Stimulated activated naive CD8-positive, alpha-beta T cell treated with anti-CD3 and anti-CD28 coated beads, Interleukin-15, amount 100 ng/mL, for 72 hours (primary cell): ENCODE measurements around the gene DHPS.
"Not testable (repeated sequence)": the region's sequence is repeated elsewhere in the genome, so short reads cannot be mapped to it uniquely, and the experiment has no call there.

Experiments used
- ATAC-seq: fragments of 150-1000 bp; cut with Tn5 transposase; 2 replicates; pipeline ENCODE4 v1.10.0; 2021; ENCODE audit warnings: mild to moderate bottlenecking, moderate library complexity
- DNase-seq, 2 donors: peaks; one replicate each; pipeline ENCODE4 v3.0.0; 2021 to 2022
- H3K27ac Mint-ChIP-seq, 2 donors: one replicate each; pipeline ENCODE4 v1.8.0; 2022; ENCODE audit warnings: mild to moderate bottlenecking in 2 of 2, mixed read lengths in 2 of 2, moderate library complexity in 2 of 2
- H3K27me3 Mint-ChIP-seq: one replicate; pipeline ENCODE4 v1.8.0; 2022; ENCODE audit warnings: mixed read lengths
- H3K4me1 Mint-ChIP-seq: one replicate; pipeline ENCODE4 v1.8.0; 2022; ENCODE audit warnings: mild to moderate bottlenecking, mixed read lengths
- H3K4me3 Mint-ChIP-seq, 2 donors: one replicate each; pipeline ENCODE4 v1.8.0; 2022; ENCODE audit warnings: mild to moderate bottlenecking in 2 of 2, mixed read lengths in 2 of 2, moderate library complexity in 1 of 2
- H3K9me3 Mint-ChIP-seq, 2 donors: one replicate each; pipeline ENCODE4 v1.8.0; 2022; ENCODE audit warnings: mixed read lengths in 2 of 2

DHPS gene

GRCh38 chr19:12695096-12695495 is 13.4 kb upstream of the DHPS start:
- DNase-seq (no peak), ATAC-seq (peak; percentile 32)
- Mint-ChIP-seq H3K4me1 (peaks cover 15% of the 10 kb centered on the region), H3K9me3 (no peaks in the 10 kb centered on the region), H3K4me3 (peak overlapping the region in 1 of 2 donors; percentile 18), H3K27ac (no peak overlapping the region), H3K27me3 (no peaks in the 10 kb centered on the region)

GRCh38 chr19:12694641-12695040 is 13.0 kb upstream of the DHPS start:
- Mint-ChIP-seq H3K27me3 (no peaks in the 10 kb centered on the region), H3K4me3 (no peak overlapping the region), H3K4me1 (peaks cover 15% of the 10 kb centered on the region), H3K27ac (no peak overlapping the region), H3K9me3 (no peaks in the 10 kb centered on the region)
- DNase-seq (no peak), ATAC-seq (no peak)

DNA sequence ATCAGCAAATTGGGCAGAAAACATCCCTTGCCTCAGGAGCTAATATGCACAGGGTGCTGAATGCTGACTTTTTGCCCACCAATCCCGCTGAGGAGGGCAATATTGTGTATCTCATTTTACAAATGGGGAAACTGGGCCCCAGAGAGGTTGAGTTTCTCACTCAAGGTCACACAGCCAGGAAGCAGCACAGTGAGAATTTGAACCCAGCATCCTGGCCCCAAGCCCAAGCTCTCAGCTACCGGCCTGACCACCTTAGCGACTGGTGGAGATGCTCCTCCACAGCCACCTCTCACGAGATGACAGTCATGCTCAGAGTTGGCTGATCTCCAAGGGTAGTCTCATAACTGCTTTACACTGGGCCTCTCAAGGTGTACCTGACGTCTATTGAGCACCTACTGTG is 11.3 kb upstream of the DHPS start:
- no peak for DNase-seq
- peaks cover 11% of the 10 kb centered on the region for H3K4me1 Mint-ChIP-seq
- H3K27me3 Mint-ChIP-seq, result no peaks in the 10 kb centered on the region
- H3K27ac Mint-ChIP-seq, result no peak overlapping the region
- H3K9me3 Mint-ChIP-seq, result no peaks in the 10 kb centered on the region
- no peak for ATAC-seq
- H3K4me3 Mint-ChIP-seq, result no peak overlapping the region

DNA sequence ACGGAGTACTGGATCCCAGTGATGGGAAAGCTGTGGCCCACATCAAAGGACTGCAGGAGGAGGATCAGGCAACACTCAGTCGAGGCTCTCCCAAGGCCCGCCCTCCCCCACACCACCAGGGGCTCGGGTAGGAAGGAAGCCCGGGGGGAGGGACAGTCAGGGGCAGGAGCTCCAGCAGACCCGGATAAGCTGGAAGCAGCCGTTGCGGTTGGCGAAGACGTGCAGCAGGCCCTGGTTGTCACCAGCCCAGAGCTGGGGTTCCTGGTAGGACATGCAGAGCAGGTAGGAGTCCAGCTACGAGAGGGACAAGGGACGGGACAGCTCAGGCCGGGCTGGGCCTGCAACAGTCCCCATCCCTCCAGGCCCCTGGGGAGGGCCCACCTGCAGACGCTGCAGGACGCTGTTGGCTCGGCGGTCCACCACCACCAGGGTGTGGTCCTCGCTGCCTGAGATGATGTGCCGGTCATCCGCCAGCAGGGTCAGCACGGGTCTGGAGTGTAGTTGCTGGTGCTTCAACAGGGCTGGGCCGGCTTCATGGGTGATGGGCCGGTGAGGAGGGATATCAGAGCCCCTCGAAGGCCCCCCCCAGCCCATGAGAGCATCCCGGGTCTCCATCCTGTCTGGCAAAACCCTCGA is 8.0 kb upstream of the DHPS start:
- H3K27ac Mint-ChIP-seq, result peak overlapping the region in 1 of 2 donors; percentile 90
- no peaks in the 10 kb centered on the region for H3K27me3 Mint-ChIP-seq
- ATAC-seq, result peak; percentile 40
- no peak overlapping the region for H3K4me3 Mint-ChIP-seq
- no peaks in the 10 kb centered on the region for H3K9me3 Mint-ChIP-seq
- DNase-seq, result no peak
- H3K4me1 Mint-ChIP-seq, result peaks cover 3% of the 10 kb centered on the region

DNA sequence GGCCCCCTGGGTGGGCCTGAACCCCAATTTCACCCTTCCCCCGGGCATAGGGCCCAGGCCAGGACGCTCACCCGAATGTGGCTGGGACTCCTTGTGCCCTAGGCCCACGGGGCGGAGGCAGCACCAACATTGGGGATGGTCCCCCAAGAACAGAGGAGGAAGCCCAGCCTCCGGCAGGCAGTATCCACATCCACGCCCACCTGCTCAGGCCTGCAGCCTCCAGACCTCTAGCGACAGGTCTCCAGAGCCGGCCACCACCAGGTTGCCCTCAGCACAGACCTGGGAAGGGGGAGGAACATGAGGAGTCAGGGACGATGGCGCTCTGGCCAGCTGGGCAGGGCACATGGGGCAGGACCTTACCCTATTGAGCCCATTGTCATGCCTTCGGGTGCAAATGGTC is 7.3 kb upstream of the DHPS start:
- Mint-ChIP-seq H3K4me3 (no peak overlapping the region), H3K9me3 (no peaks in the 10 kb centered on the region), H3K27ac (peak overlapping the region in 1 of 2 donors; percentile 90), H3K4me1 (no peaks in the 10 kb centered on the region), H3K27me3 (no peaks in the 10 kb centered on the region)
- DNase-seq, result no peak
- ATAC-seq, result no peak

DNA sequence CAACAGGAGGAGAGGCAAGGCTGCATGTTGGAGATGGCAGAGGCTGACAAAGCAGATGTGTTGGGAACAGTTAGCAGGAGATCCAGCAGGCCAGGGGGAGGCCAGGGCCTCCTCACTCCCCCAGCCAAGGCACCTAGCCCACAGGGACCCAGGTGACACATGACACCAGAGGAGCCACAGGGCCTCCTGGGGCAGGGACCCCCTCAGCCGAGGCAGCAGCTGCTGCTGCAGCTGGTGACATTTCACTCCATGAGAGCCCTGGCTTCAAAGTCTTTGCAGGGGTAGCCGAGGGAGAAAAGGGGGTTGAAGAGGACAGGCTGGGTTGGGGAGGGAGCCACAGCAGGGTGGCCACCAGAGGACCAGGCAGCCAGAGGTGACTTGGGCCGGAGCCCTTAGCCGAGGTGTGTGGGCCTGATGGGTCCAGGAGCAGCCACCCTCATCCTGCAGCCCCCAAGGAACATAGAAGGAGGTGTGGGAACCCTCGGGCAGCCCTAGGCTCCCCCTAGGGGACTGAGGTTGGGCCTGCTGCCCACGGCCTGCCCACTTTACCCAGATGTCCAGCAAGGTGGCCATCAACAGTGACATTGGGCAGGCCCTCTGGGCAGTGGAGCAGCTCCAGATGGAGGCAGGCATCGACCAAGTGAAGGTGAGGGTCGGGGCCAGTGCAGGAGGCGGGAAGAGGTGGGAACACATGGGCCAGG is 6.0 kb upstream of the DHPS start, which contains the start of gene GNG14:
GNG14 (plus strand) TSS at position 503 of the 701 bp plus-strand sequence; CDS start at position 554, 51 bp downstream.
- Mint-ChIP-seq H3K4me3 (no peak within 1 kb of the TSS), H3K9me3 (no peaks in the 10 kb centered on the region), H3K27me3 (no peaks in the 10 kb centered on the region), H3K4me1 (no peaks in the 10 kb centered on the region), H3K27ac (no peak within 1 kb of the TSS)
- DNase-seq (no peak), ATAC-seq (no peak)

DNA sequence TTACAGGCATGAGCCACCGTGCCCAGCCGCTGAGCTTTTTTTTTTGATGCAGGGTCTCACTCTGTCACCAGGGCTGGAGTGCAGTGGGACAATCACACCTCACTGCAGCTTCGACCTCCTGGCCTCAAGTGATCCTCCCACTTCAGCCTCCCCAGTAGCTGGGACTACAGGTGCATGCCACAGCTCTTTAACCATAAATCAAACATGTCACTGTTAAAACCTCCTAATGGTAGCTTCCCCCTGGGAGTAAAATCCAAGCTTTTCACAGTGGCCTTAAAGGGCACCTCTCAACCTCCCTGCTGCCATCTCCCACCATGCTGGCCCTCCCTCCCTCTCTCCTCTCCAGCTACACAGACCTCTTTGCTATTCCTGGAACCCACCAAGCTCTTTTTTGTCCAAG is 4.2 kb upstream of the DHPS start:
- no peak overlapping the region for H3K27ac Mint-ChIP-seq
- peaks cover 7% of the 10 kb centered on the region for H3K4me1 Mint-ChIP-seq
- no peaks in the 10 kb centered on the region for H3K9me3 Mint-ChIP-seq
- no peaks in the 10 kb centered on the region for H3K27me3 Mint-ChIP-seq
- ATAC-seq, result no peak
- DNase-seq, result no peak
- no peak overlapping the region for H3K4me3 Mint-ChIP-seq

DNA sequence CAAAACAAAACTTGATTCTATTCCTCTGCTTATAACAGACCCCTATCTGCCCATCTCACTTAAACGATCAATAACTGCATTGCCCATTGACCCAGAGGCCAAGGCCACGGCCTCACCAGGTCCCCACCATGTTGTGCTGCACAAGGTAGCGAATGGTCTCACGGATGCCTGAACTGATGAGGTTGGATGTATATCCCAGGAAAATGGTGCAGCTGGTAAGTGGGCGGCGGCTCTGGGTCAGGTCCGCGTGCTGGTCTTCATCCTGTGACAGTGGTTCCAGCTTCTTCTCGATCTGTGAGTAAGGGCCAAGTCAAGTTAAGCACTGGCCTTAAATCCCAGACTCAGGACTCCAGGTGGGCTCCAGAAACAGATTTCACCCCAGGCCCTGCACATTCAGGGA is 1.6 kb downstream of the DHPS start:
- ATAC-seq (no peak), DNase-seq (no peak)
- Mint-ChIP-seq H3K27me3 (no peaks in the 10 kb centered on the region), H3K9me3 (no peaks in the 10 kb centered on the region), H3K27ac (no peak overlapping the region), H3K4me3 (peak overlapping the region; percentile 99), H3K4me1 (peaks cover 41% of the 10 kb centered on the region)

GRCh38 chr19:12678039-12678438 is 3.6 kb downstream of the DHPS start:
- not testable (repeated sequence) for H3K27ac Mint-ChIP-seq, H3K9me3 Mint-ChIP-seq, H3K4me3 Mint-ChIP-seq, ATAC-seq, DNase-seq, H3K27me3 Mint-ChIP-seq
- peaks cover 48% of the 10 kb centered on the region for H3K4me1 Mint-ChIP-seq

GRCh38 chr19:12676928-12677327 is 4.8 kb downstream of the DHPS start:
- no peaks in the 10 kb centered on the region for H3K9me3 Mint-ChIP-seq
- ATAC-seq (no peak), DNase-seq (no peak)
- no peaks in the 10 kb centered on the region for H3K27me3 Mint-ChIP-seq
- H3K27ac Mint-ChIP-seq, result no peak overlapping the region
- H3K4me1 Mint-ChIP-seq, result peaks cover 54% of the 10 kb centered on the region
- no peak overlapping the region for H3K4me3 Mint-ChIP-seq

- no peak overlapping the region for H3K4me3 Mint-ChIP-seq
- no peaks in the 10 kb centered on the region for H3K27me3 Mint-ChIP-seq
- peak overlapping the region in 1 of 2 donors; percentile 64 for H3K27ac Mint-ChIP-seq
- H3K9me3 Mint-ChIP-seq, result no peaks in the 10 kb centered on the region
- DNase-seq, result peak; percentile 81 to 84
- peaks cover 57% of the 10 kb centered on the region for H3K4me1 Mint-ChIP-seq
- ATAC-seq, result peak; percentile 45
These were observed 5.3 kb downstream of the DHPS start for GRCh38 chr19:12676384-12676792.

- Mint-ChIP-seq H3K4me1 (peaks cover 53% of the 10 kb centered on the region), H3K4me3 (no peak overlapping the region), H3K27me3 (no peaks in the 10 kb centered on the region), H3K27ac (peak overlapping the region in 1 of 2 donors; percentile 64), H3K9me3 (no peaks in the 10 kb centered on the region)
- DNase-seq, result no peak
- ATAC-seq, result no peak
These were observed 5.7 kb downstream of the DHPS start for GRCh38 chr19:12675940-12676339.

- peak overlapping the region in 1 of 2 donors; percentile 82 for H3K27ac Mint-ChIP-seq
- H3K4me1 Mint-ChIP-seq, result peaks cover 53% of the 10 kb centered on the region
- DNase-seq, result no peak
- no peak for ATAC-seq
- H3K4me3 Mint-ChIP-seq, result no peak overlapping the region
- no peaks in the 10 kb centered on the region for H3K27me3 Mint-ChIP-seq
- H3K9me3 Mint-ChIP-seq, result no peaks in the 10 kb centered on the region
These were observed 6.3 kb downstream of the DHPS start for GRCh38 chr19:12675399-12675798.

DNA sequence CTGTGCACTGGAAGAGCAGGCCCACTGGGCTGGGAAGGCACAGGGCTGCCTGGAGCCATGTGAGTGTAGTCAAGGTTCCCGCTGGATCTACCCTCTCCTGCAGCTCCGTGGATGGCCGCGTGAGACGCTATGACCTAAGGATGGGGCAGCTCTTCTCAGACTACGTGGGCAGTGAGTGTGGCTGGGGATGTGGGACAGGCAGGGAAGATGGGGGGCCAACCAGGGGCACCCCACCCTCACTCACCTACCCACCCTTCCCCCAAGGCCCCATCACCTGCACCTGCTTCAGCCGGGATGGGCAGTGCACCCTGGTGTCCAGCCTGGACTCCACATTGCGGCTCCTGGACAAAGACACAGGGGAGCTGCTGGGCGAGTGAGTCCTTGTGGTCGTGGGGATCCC is 8.9 kb downstream of the DHPS start:
- no peak for DNase-seq
- no peak overlapping the region for H3K4me3 Mint-ChIP-seq
- H3K27ac Mint-ChIP-seq, result peak overlapping the region in 1 of 2 donors; percentile 68
- no peaks in the 10 kb centered on the region for H3K27me3 Mint-ChIP-seq
- no peak for ATAC-seq
- H3K4me1 Mint-ChIP-seq, result peaks cover 64% of the 10 kb centered on the region
- H3K9me3 Mint-ChIP-seq, result no peaks in the 10 kb centered on the region

- H3K4me1 Mint-ChIP-seq, result peaks cover 69% of the 10 kb centered on the region
- no peak for ATAC-seq
- DNase-seq, result no peak
- H3K27ac Mint-ChIP-seq, result peak overlapping the region; percentile 100
- H3K9me3 Mint-ChIP-seq, result no peaks in the 10 kb centered on the region
- no peaks in the 10 kb centered on the region for H3K27me3 Mint-ChIP-seq
- peak overlapping the region; percentile 96 to 97 for H3K4me3 Mint-ChIP-seq
These were observed 11.3 kb downstream of the DHPS start for GRCh38 chr19:12670159-12670928.
